22Rv1 (cell line): ENCODE measurements around the gene HYAL2.
A peak's percentile ranks its signal among the peaks of the same experiment; 100 is the strongest.

Experiments used
- H3K27ac ChIP-seq: fragments of 450-650 bp; 2 replicates; pipeline ENCODE4 v1.5.1; 2017
- ZFX ChIP-seq: fragments of 450-650 bp; IDR thresholded peaks from 2 replicates; pipeline ENCODE4 v1.6.1; 2017; ENCODE audit warnings: antibody characterized with exemption, borderline replicate concordance
- TF ChIP-seq, protein P1 (sequence below): fragments of 450-650 bp; IDR thresholded peaks from 2 replicates; pipeline ENCODE4 v1.5.1; 2017; ENCODE audit warnings: mild to moderate bottlenecking

HYAL2 gene

DNA sequence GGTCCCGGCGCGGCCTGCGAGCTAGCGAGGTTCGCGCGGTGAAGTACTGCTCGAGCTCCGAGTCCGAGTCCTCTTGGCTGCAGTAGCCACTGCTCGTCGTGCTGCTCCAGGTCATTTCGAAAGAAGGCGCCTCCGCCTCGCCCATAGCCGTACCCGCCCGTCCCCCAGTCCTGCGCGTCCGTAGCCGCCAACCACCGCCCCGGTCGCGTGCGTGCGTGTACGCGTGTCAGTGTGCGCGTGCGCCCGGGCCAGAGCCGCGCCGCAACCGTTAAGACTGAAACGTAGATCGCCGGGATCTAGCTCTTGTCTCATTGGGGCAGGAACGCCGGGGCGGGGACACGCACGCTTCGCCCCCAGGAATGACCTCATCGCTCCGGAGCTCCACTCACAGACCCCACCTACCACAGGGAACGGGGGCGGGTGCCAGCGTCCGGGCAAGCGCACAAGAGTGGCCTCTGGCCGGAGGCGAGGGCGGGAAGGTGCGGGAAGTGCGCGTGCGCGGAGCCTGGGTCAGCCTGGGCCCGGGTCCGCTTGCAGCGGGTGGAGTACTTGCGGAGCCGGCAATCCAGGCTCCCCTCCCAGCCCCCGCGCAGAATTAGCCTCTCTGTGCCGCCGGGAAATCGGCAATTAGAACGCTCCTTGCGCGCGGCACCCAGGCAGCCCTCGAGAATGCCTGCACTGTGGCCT is 14.8 kb upstream of the HYAL2 start:
- H3K27ac ChIP-seq, result peak overlapping the region; percentile 90
- TF ChIP-seq, protein P1, sequence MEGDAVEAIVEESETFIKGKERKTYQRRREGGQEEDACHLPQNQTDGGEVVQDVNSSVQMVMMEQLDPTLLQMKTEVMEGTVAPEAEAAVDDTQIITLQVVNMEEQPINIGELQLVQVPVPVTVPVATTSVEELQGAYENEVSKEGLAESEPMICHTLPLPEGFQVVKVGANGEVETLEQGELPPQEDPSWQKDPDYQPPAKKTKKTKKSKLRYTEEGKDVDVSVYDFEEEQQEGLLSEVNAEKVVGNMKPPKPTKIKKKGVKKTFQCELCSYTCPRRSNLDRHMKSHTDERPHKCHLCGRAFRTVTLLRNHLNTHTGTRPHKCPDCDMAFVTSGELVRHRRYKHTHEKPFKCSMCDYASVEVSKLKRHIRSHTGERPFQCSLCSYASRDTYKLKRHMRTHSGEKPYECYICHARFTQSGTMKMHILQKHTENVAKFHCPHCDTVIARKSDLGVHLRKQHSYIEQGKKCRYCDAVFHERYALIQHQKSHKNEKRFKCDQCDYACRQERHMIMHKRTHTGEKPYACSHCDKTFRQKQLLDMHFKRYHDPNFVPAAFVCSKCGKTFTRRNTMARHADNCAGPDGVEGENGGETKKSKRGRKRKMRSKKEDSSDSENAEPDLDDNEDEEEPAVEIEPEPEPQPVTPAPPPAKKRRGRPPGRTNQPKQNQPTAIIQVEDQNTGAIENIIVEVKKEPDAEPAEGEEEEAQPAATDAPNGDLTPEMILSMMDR, result no peak
- TF ChIP-seq ZFX, result no peak

- H3K27ac ChIP-seq, result peak overlapping the region; percentile 90
- TF ChIP-seq ZFX, result no peak
- TF ChIP-seq, protein P1, result no peak
Observed at GRCh38 chr3:50336452-50337174, 14.1 kb upstream of the HYAL2 start.

DNA sequence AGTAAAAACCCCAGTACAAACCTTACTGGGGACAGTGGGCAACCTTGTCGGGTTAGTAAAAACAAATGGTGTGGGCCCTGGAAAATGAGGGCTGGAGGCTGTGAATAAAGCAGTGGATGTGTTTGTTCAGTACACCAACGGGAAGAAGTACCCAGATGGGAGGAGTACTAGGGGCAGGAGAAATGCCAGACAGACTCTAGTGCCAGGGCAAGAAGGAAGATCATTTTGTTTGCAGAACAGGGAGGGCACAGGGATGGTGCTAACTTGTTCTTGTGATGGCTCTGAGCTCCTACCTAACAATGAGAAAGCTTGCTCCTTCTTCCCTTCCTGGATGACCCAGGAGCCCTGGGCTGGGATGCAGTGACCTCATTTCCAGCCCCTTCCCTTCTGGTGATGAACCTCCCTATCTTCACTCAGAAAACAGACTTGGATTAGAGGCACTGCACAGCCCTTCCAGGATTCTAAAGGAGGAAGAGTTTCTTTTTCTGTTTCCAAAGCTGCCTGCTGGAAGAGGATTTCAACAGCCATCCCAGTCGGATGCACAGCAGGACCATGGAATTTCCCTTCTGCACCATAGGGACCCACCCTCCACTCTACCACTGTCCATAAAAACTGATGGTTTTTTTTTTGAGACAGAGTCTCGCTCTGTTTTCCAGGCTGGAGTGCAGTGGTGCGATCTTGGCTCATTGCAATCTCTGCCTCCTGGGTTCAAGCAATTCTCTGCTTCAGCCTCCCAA is 12.0 kb upstream of the HYAL2 start:
- no peak for TF ChIP-seq ZFX
- TF ChIP-seq, protein P1, result no peak
- peak overlapping the region; percentile 90 for H3K27ac ChIP-seq

DNA sequence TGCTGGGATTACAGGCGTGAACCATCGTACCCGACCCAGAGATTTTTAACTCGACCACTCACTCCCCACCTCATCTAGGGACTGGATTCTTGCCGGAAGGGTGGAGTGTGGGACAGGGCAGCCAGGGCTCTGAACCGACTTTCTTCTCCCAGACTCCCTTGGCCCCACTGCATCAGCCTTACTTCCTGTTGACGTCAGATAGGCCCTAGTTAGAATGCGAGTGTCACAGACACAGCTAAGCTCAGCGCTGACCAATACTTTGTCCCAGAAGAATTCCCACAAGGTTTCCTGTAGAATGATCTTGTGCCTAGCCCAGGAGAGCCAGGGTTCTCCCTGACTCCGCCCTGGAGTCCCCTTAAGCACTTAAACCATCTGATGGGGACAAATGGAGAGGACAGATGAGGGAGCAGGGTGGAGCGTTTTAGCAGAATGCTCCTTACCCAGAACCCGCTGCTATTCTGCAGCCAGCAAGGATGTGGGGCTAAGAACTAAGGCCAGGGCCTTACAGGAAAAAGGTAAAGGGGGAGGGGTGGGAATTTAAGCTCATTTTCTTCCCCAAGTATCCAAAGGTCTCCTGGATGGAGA is 11.3 kb upstream of the HYAL2 start:
- TF ChIP-seq, protein P1, result no peak
- TF ChIP-seq ZFX, result no peak
- no peak overlapping the region for H3K27ac ChIP-seq

DNA sequence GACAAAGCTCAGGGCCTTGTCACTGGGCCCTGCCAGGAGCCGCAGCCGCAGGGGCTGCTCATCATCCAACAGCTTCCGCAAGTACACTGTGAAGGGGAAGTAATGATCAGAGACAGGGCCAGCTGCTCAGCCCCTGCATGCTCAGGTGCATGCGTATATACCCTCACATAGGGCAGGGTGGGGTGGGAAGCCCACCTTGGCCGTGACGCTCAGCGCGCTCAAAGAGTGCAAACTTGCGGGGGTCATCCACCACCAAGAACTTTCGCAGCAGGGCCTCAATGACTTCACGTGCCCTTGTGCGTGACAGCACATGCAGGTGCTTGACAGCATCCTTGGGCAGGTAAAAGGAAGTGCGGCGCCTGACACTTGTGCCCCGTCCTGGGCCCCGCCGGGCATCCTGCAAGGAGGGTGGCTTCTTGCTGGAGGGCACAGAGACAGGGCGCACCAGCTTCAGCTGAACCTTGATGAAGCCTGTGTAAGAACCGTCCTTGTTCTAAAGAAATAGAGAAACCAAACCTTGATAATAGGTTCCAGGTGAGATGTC is 8.9 kb upstream of the HYAL2 start:
- no peak overlapping the region for H3K27ac ChIP-seq

DNA sequence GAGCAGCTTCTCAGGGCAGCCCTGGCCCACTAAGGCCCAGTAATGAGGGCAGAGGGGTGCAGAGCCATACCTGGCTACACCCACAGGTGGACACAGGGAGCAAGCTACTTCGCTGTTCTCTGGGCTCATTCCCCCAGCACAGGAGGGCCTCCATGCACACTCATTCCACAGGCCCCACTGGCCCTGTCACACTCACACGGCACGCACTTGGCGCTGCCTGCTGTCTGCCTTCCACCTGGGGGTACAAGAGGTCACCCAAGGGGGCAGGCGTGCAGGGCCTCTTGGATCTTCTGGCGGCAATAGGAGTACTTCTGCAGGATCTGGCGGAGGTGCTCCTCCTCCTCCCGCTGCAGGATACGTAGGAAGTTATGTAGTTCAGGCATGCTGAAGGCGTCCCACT is 7.8 kb upstream of the HYAL2 start:
- TF ChIP-seq, protein P1, result no peak
- TF ChIP-seq ZFX, result no peak
- H3K27ac ChIP-seq, result no peak overlapping the region

More for the DNA sequence above, 8.9 kb upstream of the HYAL2 start:
- TF ChIP-seq, protein P1, result no peak
- no peak for TF ChIP-seq ZFX
